GM23338 (cell line): ENCODE results near the gene DONSON. TPM values are rescaled to one million over a fixed set of nuclear protein-coding genes. Genes with fewer than 3 reads are reported as not detected.
"Not testable (repeated sequence)": the region's sequence is repeated elsewhere in the genome, so short reads cannot be mapped to it uniquely, and the experiment has no call there.

ENCODE experiments used
- ATAC-seq: fragments of 200-7000 bp; cut with Tn5 transposase; 3 replicates; pipeline ENCODE4 v1.9.1; 2020
- DNase-seq: peaks from one replicate; pipeline ENCODE4 v3.0.0-alpha.2; 2015; ENCODE audit warnings: low spot score
- H2AFZ ChIP-seq: fragments of 200-600 bp; sonication (generic); 2 replicates; pipeline ENCODE4 v1.8.0; 2016; ENCODE audit warnings: antibody characterized with exemption, mild to moderate bottlenecking, moderate library complexity
- H3F3A ChIP-seq: fragments of 200-600 bp; sonication (generic); replicated peaks from 2 replicates; pipeline ENCODE4 v1.8.0; 2017; ENCODE audit warnings: antibody characterized with exemption, mixed run types, low read depth
- H3K27ac ChIP-seq: fragments of 200-600 bp; sonication (generic); 2 replicates; pipeline ENCODE4 v1.6.1; 2016; ENCODE audit warnings: low read depth
- H3K27me3 ChIP-seq: fragments of 200-600 bp; sonication (generic); 2 replicates; pipeline ENCODE4 v1.8.0; 2016; ENCODE audit warnings: mild to moderate bottlenecking, mixed run types, moderate library complexity; ENCODE audit not compliant: insufficient read depth
- H3K36me3 ChIP-seq: fragments of 200-600 bp; sonication (generic); 2 replicates; pipeline ENCODE4 v1.8.0; 2016; ENCODE audit warnings: mild to moderate bottlenecking; ENCODE audit not compliant: insufficient read depth
- H3K4me1 ChIP-seq: fragments of 200-600 bp; sonication (generic); 2 replicates; pipeline ENCODE4 v1.8.0; 2016; ENCODE audit warnings: mild to moderate bottlenecking, moderate library complexity; ENCODE audit not compliant: insufficient read depth
- H3K4me2 ChIP-seq: fragments of 200-600 bp; sonication (generic); 2 replicates; pipeline ENCODE4 v1.7.1; 2017; ENCODE audit warnings: mixed run types
- H3K4me3 ChIP-seq: fragments of 200-600 bp; sonication (generic); 2 replicates; pipeline ENCODE4 v1.6.1; 2016; ENCODE audit warnings: mixed run types
- H3K79me2 ChIP-seq: fragments of 200-600 bp; sonication (generic); replicated peaks from 2 replicates; pipeline ENCODE4 v1.8.0; 2017; ENCODE audit warnings: mild to moderate bottlenecking; ENCODE audit not compliant: insufficient read depth
- H3K9me2 ChIP-seq: fragments of 200-600 bp; sonication (generic); 2 replicates; pipeline ENCODE4 v1.8.0; 2017; ENCODE audit not compliant: insufficient read depth
- H4K20me1 ChIP-seq: fragments of 200-600 bp; sonication (generic); replicated peaks from 2 replicates; pipeline ENCODE4 v1.8.0; 2017; ENCODE audit warnings: mild to moderate bottlenecking; ENCODE audit not compliant: insufficient read depth
- H3K27ac Mint-ChIP-seq: 2 replicates; pipeline ENCODE4 v1.8.0; 2020; ENCODE audit warnings: inconsistent platforms, mild to moderate bottlenecking, moderate library complexity, mixed read lengths
- H3K27me3 Mint-ChIP-seq: 3 replicates; pipeline ENCODE4 v1.8.0; 2022; ENCODE audit warnings: low read depth, mild to moderate bottlenecking, moderate library complexity, mixed read lengths, inconsistent platforms; ENCODE audit not compliant: insufficient read depth, poor library complexity
- H3K36me3 Mint-ChIP-seq: 3 replicates; pipeline ENCODE4 v1.8.0; 2021; ENCODE audit warnings: low read depth, mild to moderate bottlenecking, inconsistent platforms, moderate library complexity, mixed read lengths
- H3K4me1 Mint-ChIP-seq: 3 replicates; pipeline ENCODE4 v1.8.0; 2020; ENCODE audit warnings: mild to moderate bottlenecking, inconsistent platforms, mixed read lengths
- H3K4me3 Mint-ChIP-seq: 3 replicates; pipeline ENCODE4 v1.8.0; 2021; ENCODE audit warnings: moderate library complexity, mild to moderate bottlenecking, inconsistent platforms, mixed read lengths
- H3K9me3 Mint-ChIP-seq: 3 replicates; pipeline ENCODE4 v1.8.0; 2020; ENCODE audit warnings: moderate library complexity, mild to moderate bottlenecking, inconsistent platforms, mixed read lengths
- CREB1 ChIP-seq: fragments of 250-450 bp; sonication (Bioruptor Pico); IDR thresholded peaks from 2 replicates; pipeline ENCODE4 v1.5.0; 2020; ENCODE audit warnings: low read depth, mild to moderate bottlenecking, moderate library complexity
- CTCF ChIP-seq, 2 experiments: fragments of 200-600 bp in 1 of 2; sonication (generic) in 1 of 2; conservative IDR thresholded peaks; 2 replicates each; pipeline versions ENCODE4 v1.5.1 to v1.6.1; 2016 to 2017; ENCODE audit warnings: antibody characterized with exemption in 2 of 2, low read depth in 2 of 2, mild to moderate bottlenecking in 2 of 2, moderate library complexity in 1 of 2
- ETS1 ChIP-seq: IDR thresholded peaks from 2 replicates; pipeline ENCODE4 v1.6.1; 2016; ENCODE audit warnings: antibody characterized with exemption
- EZH2 ChIP-seq: fragments of 200-600 bp; sonication (generic); IDR thresholded peaks from one replicate; pipeline ENCODE4 v1.8.0; 2017; ENCODE audit warnings: antibody characterized with exemption, mild to moderate bottlenecking, low read depth; ENCODE audit not compliant: unreplicated experiment
- JUNB ChIP-seq: IDR thresholded peaks from one replicate; pipeline ENCODE4 v1.6.1; 2016; ENCODE audit warnings: antibody characterized with exemption; ENCODE audit not compliant: unreplicated experiment
- NANOG ChIP-seq: IDR thresholded peaks from 2 replicates; pipeline ENCODE4 v1.6.1; 2016; ENCODE audit warnings: antibody characterized with exemption, borderline replicate concordance
- POLR2AphosphoS5 ChIP-seq: IDR thresholded peaks from 2 replicates; pipeline ENCODE4 v1.6.1; 2016; ENCODE audit warnings: antibody characterized with exemption, low read depth
- STAT1 ChIP-seq: IDR thresholded peaks from one replicate; pipeline ENCODE4 v1.6.1; 2016; ENCODE audit warnings: antibody characterized with exemption; ENCODE audit not compliant: unreplicated experiment
- polyA plus RNA-seq: library from polyadenylated mRNA; unstranded; fragments of >200 nt; fragmentation: Nextera tagmentation; extraction: Ambion mirVana; gene quantifications from 2 replicates; pipeline ENCODE4 v1.2.1, GENCODE V29; 2016
- total RNA-seq: library from RNA; depleted of rRNA; stranded (reverse); fragments of >200 nt; shearing (Covaris generic); gene quantifications from 2 replicates; pipeline ENCODE4 v1.2.3, GENCODE V29; 2014

Gene DONSON
- total and polyA plus RNA-seq, 2 experiments from 2014 or later: 32.9 to 35.2 TPM

- peaks cover 22% of the 10 kb centered on the region for H3K36me3 Mint-ChIP-seq
Observed at GRCh38 chr21:33618407-33618806, 29.9 kb upstream of the DONSON start.

GRCh38 chr21:33617565-33617964 lies 29.1 kb upstream of the DONSON start:
- not testable (repeated sequence) for DNase-seq, H3F3A ChIP-seq, H3K79me2 ChIP-seq, ATAC-seq, H3K27me3 ChIP-seq, H3K9me2 ChIP-seq, H3K4me3 Mint-ChIP-seq, H3K36me3 ChIP-seq, H3K4me3 ChIP-seq, H3K4me2 ChIP-seq, H3K9me3 Mint-ChIP-seq, H2AFZ ChIP-seq, H3K27ac ChIP-seq, H3K27me3 Mint-ChIP-seq, H4K20me1 ChIP-seq
- H3K4me1 Mint-ChIP-seq: peaks cover 16% of the 10 kb centered on the region
- H3K27ac Mint-ChIP-seq: peak overlapping the region; percentile 38
- H3K4me1 ChIP-seq: peaks cover 13% of the 10 kb centered on the region; the same call in 1 of the 2 replicates
- peaks cover 22% of the 10 kb centered on the region for H3K36me3 Mint-ChIP-seq

More at GRCh38 chr21:33618407-33618806, 29.9 kb upstream of the DONSON start:
- no peak overlapping the region for H3K27ac Mint-ChIP-seq
- no peak for TF ChIP-seq POLR2AphosphoS5
- TF ChIP-seq CTCF (conservative IDR thresholded peaks at IDR 0.05; ENCODE audit: low read depth in 2 of 2): no peak
- no peak for TF ChIP-seq NANOG
- no peak for TF ChIP-seq CREB1 (CRISPR knock-in tag)
- no peak for TF ChIP-seq EZH2
- TF ChIP-seq STAT1: no peak
- TF ChIP-seq JUNB: no peak
- Histone ChIP-seq H3K9me2 (no peaks in the 10 kb centered on the region), H4K20me1 (no peaks in the 10 kb centered on the region), H3K27ac (no peak overlapping the region), H3K4me3 (no peak overlapping the region), H3F3A (no peaks in the 10 kb centered on the region), H3K79me2 (no peaks in the 10 kb centered on the region), H3K27me3 (no peaks in the 10 kb centered on the region), H3K36me3 (no peaks in the 10 kb centered on the region), H3K4me2 (no peak overlapping the region), H2AFZ (no peak overlapping the region), H3K4me1 (peaks cover 13% of the 10 kb centered on the region; the same call in 1 of the 2 replicates)
- no peaks in the 10 kb centered on the region; the same call in 2 of the 3 replicates for H3K9me3 Mint-ChIP-seq
- H3K4me1 Mint-ChIP-seq: peaks cover 16% of the 10 kb centered on the region
- no peak for ATAC-seq
- DNase-seq: peak; percentile 20
- no peak overlapping the region for H3K4me3 Mint-ChIP-seq
- peaks cover 2% of the 10 kb centered on the region for H3K27me3 Mint-ChIP-seq

GRCh38 chr21:33611006-33611744 lies 22.7 kb upstream of the DONSON start:
- DNase-seq (no peak), ATAC-seq (no peak)
- Histone ChIP-seq H3K79me2 (no peaks in the 10 kb centered on the region), H4K20me1 (no peaks in the 10 kb centered on the region), H2AFZ (no peak overlapping the region), H3K36me3 (no peaks in the 10 kb centered on the region), H3K9me2 (no peaks in the 10 kb centered on the region), H3K27ac (no peak overlapping the region), H3K4me3 (no peak overlapping the region), H3K27me3 (no peaks in the 10 kb centered on the region), H3F3A (no peaks in the 10 kb centered on the region), H3K4me1 (no peaks in the 10 kb centered on the region), H3K4me2 (no peak overlapping the region)
- Mint-ChIP-seq H3K9me3 (no peaks in the 10 kb centered on the region; the same call in 2 of the 3 replicates), H3K4me1 (no peaks in the 10 kb centered on the region), H3K36me3 (no peaks in the 10 kb centered on the region), H3K27me3 (peaks cover 2% of the 10 kb centered on the region), H3K27ac (no peak overlapping the region), H3K4me3 (no peak overlapping the region)
- no peak for TF ChIP-seq ETS1
